SK-N-MC (cell line): ENCODE results near the gene ACE.
A peak's percentile ranks its signal among the peaks of the same experiment; 100 is the strongest.
"Not testable (repeated sequence)": the region's sequence is repeated elsewhere in the genome, so short reads cannot be mapped to it uniquely, and the experiment has no call there.

Source experiments
- DNase-seq: peaks from one replicate; pipeline ENCODE4 v3.0.0-alpha.2; 2011; ENCODE audit warnings: low read depth, low spot score
- H3K27ac ChIP-seq: fragments of 200-600 bp; sonication (generic); 2 replicates; pipeline ENCODE4 v1.5.1; 2016; ENCODE audit warnings: mixed run types
- H3K36me3 ChIP-seq: fragments of 200-600 bp; sonication (generic); 2 replicates; pipeline ENCODE4 v1.6.1; 2017; ENCODE audit warnings: antibody characterized with exemption, low read length, mixed read lengths; ENCODE audit not compliant: insufficient read depth
- H3K4me3 ChIP-seq: fragments of 200-600 bp; sonication (generic); 2 replicates; pipeline ENCODE4 v1.5.1; 2016
- H3K9ac ChIP-seq: fragments of 200-600 bp; sonication (generic); 2 replicates; pipeline ENCODE4 v1.8.0; 2017; ENCODE audit warnings: mixed run types, mixed read lengths; ENCODE audit not compliant: insufficient read length
- H3K9me3 ChIP-seq: fragments of 200-600 bp; sonication (generic); 2 replicates; pipeline ENCODE4 v1.6.1; 2017; ENCODE audit warnings: low read depth, mild to moderate bottlenecking, antibody characterized with exemption, low read length, moderate library complexity, mixed read lengths
- EZH2 ChIP-seq: fragments of 200-600 bp; sonication (generic); IDR thresholded peaks from one replicate; pipeline ENCODE4 v1.6.1; 2017; ENCODE audit warnings: antibody characterized with exemption
- FOXP2 ChIP-seq: optimal IDR thresholded peaks from 2 replicates; pipeline ENCODE3; 2011; ENCODE audit warnings: mild to moderate bottlenecking, moderate library complexity; ENCODE audit not compliant: insufficient read depth; ENCODE audit errors: extremely low read length, control extremely low read depth
- POLR2AphosphoS5 ChIP-seq: IDR thresholded peaks from 2 replicates; pipeline ENCODE4 v1.6.1; 2012; ENCODE audit warnings: mild to moderate bottlenecking, low read depth, low read length, borderline replicate concordance

Gene ACE

DNA sequence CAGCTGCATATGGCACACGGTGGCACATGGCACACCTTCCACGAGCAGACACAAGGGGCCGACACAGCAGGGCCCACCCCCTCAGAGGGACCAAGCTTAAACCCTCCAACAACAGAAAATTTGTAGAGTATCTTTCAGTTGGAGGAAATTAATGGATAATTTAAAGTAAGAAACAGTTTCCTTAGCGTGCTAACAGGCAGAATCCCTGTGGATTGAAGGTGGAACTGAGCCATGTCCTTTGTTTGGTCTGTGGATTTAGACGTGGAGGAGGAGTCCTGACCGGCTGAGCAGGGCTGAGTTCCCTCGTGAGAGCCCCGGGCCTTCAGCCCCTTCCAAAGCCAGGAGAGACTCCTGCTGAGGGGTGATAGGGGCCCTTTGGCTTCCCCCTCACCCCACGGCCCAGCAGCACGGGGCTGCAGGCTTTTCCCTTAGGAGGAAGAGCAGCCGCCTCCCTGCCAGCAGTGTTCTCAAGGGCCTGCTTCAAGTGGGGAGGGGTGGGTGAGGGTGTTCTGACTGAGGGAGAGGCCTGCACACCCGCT is 29.3 kb upstream of the ACE start:
- Histone ChIP-seq H3K9ac (peak overlapping the region; percentile 43), H3K4me3 (peak overlapping the region; percentile 72), H3K36me3 (no peaks in the 10 kb centered on the region), H3K27ac (peak overlapping the region; percentile 89), H3K9me3 (no peaks in the 10 kb centered on the region)
- peak; percentile 56 for DNase-seq
- TF ChIP-seq POLR2AphosphoS5 (peak; percentile 2; the same call in 1 of the 2 replicates), FOXP2 (no peak), EZH2 (no peak)

DNA sequence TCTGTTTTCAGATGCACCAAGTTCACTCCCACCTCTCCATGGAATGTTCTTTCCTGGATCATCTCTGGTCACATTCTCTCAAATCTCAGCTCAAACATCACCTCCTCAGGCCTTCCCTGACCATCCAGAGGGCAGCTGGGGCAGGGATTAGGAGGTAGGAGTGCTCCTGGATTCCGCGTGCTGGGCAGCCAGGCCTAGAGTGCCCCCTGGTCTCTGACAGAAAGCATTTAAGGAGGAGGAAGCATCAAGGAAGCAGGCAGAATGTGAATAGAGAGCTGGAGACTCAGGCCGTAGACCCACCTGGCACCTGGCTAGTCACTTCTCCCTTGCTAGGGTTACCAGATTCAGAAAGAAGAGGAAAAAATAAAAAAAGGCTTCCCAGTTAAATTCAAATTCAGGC is 28.2 kb upstream of the ACE start:
- no peak overlapping the region for H3K4me3 ChIP-seq
- no peak for DNase-seq
- TF ChIP-seq EZH2 (no peak), POLR2AphosphoS5 (no peak), FOXP2 (no peak)
- no peaks in the 10 kb centered on the region for H3K9me3 ChIP-seq
- no peak overlapping the region for H3K27ac ChIP-seq
- H3K36me3 ChIP-seq, result no peaks in the 10 kb centered on the region
- no peak overlapping the region for H3K9ac ChIP-seq

- no peak overlapping the region for H3K9ac ChIP-seq
- H3K9me3 ChIP-seq, result no peaks in the 10 kb centered on the region
- no peaks in the 10 kb centered on the region for H3K36me3 ChIP-seq
- DNase-seq, result no peak
- H3K27ac ChIP-seq, result no peak overlapping the region
- TF ChIP-seq POLR2AphosphoS5 (no peak), EZH2 (no peak), FOXP2 (no peak)
- H3K4me3 ChIP-seq, result no peak overlapping the region
Measured at GRCh38 chr17:63450551-63450950, 26.3 kb upstream of the ACE start.

GRCh38 chr17:63451150-63451549 is 25.7 kb upstream of the ACE start:
- TF ChIP-seq POLR2AphosphoS5, result no peak
- no peak for TF ChIP-seq FOXP2
- TF ChIP-seq EZH2, result no peak
- H3K27ac ChIP-seq, result no peak overlapping the region
- H3K9ac ChIP-seq, result no peak overlapping the region

DNA sequence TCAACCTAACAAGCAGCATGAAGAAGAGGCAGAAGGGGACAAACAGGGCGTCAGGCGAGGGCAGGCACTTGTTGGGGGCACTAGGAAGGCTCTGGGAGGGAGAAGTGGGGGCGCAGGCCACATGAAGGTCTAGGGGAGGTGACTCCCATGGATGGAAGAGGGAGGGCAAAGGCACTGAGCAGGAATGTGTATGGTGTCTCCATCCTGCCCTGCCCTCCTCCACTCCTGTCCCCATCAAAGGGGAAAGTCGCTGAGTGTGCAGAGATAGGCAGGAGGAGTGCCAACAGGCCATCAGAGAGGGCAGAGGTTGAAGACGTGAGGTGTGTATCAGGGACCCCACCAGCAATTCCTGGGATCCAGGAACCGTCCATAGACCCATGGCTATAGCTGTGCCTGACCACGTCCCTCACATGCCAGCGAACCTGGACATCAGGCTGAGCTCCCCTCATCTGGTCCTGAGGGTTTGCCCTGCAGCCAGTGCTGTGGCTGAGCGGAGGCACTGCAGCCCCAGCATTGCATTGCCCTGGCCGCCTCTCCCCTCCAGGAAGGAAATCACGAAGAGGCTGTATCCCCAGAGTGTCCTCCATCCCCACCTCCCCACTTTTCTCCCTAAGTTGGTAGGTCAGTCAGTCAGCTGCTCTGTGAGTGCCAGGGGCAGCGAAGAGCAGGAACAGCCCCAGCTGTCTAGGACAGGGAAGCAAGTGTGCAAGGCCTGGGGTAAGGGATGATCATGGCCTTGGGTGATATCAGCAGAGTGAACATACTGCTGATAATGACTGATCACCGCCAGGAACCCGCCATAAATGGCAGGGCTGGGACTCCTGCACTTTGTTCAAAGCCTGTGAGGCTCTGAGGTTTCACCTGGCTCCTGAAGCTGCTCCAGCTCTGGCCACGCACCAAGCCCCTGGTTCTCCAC is 24.6 kb upstream of the ACE start:
- Histone ChIP-seq H3K36me3 (no peaks in the 10 kb centered on the region), H3K4me3 (no peak overlapping the region), H3K27ac (no peak overlapping the region), H3K9me3 (no peaks in the 10 kb centered on the region), H3K9ac (no peak overlapping the region)
- no peak for DNase-seq
- TF ChIP-seq EZH2, result no peak

More at GRCh38 chr17:63451150-63451549, 25.7 kb upstream of the ACE start:
- no peak for DNase-seq
- no peaks in the 10 kb centered on the region for H3K36me3 ChIP-seq
- H3K4me3 ChIP-seq, result no peak overlapping the region
- no peaks in the 10 kb centered on the region for H3K9me3 ChIP-seq

DNA sequence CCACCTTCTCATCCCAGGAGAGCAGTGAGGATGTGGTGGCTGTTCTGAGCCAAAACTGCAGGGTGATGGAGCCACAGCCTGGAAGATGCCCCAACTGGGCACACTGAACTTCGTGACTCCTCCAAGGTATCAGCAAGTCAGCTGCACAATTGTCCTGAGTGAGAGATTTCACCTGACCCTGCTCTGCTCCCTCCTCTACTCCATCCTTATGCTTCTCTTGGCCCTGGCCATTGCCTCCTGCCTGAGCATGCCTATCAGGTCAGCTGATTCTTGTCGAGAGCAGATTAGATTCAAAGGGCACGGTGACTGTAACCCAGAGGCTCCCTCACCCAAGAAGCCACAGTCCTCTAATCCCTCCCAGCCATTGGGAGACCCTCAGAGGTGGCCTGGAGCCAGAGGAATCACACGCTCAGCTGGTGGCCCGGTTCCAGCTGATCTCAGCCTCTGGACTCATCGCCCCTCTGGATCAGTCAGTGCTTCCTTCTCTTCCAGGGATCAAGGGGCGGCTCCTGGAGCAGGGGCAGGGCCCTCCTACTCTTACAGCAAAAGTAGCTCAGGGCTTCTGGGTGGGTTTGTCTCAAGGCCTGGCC is 23.8 kb upstream of the ACE start:
- TF ChIP-seq FOXP2 (no peak), EZH2 (no peak), POLR2AphosphoS5 (no peak)
- H3K4me3 ChIP-seq, result no peak overlapping the region
- no peak overlapping the region for H3K9ac ChIP-seq
- H3K36me3 ChIP-seq, result no peaks in the 10 kb centered on the region
- no peaks in the 10 kb centered on the region for H3K9me3 ChIP-seq
- DNase-seq, result no peak
- no peak overlapping the region for H3K27ac ChIP-seq

GRCh38 chr17:63454357-63454756 is 22.5 kb upstream of the ACE start:
- not testable (repeated sequence) for H3K9me3 ChIP-seq, H3K27ac ChIP-seq

DNA sequence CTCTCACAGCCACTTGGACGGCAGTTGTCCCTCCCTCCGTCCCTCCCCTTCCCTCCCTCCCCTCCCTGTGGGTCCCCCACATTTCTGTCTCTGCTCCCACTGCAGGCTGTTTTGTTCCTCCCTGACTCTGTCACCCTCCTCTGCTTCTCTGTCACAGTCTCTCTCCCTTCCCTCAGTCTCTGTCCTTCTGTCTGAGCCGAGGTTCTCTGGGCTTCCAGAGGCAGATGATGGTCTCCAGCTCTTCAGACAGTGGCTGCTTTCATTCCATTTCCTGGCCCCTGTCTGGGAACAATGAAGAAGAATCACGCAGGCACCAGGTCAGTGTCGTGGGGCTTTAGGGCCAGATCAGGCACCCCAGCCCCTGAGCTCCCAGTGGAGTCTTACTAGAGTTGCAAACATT is 21.9 kb upstream of the ACE start:
- no peak for DNase-seq
- TF ChIP-seq EZH2, result no peak
- TF ChIP-seq FOXP2, result no peak
- no peak for TF ChIP-seq POLR2AphosphoS5
- Histone ChIP-seq H3K4me3 (no peak overlapping the region), H3K27ac (no peak overlapping the region), H3K36me3 (no peaks in the 10 kb centered on the region), H3K9me3 (no peaks in the 10 kb centered on the region), H3K9ac (no peak overlapping the region)

More at GRCh38 chr17:63454357-63454756, 22.5 kb upstream of the ACE start:
- not testable (repeated sequence) for H3K4me3 ChIP-seq, DNase-seq, H3K36me3 ChIP-seq, H3K9ac ChIP-seq
